ENCODE data around the gene RC3H2.

GRCh38 chr9:122923947-122924346 lies 18.8 kb upstream of the RC3H2 start:
- TF ChIP-seq, protein P1, sequence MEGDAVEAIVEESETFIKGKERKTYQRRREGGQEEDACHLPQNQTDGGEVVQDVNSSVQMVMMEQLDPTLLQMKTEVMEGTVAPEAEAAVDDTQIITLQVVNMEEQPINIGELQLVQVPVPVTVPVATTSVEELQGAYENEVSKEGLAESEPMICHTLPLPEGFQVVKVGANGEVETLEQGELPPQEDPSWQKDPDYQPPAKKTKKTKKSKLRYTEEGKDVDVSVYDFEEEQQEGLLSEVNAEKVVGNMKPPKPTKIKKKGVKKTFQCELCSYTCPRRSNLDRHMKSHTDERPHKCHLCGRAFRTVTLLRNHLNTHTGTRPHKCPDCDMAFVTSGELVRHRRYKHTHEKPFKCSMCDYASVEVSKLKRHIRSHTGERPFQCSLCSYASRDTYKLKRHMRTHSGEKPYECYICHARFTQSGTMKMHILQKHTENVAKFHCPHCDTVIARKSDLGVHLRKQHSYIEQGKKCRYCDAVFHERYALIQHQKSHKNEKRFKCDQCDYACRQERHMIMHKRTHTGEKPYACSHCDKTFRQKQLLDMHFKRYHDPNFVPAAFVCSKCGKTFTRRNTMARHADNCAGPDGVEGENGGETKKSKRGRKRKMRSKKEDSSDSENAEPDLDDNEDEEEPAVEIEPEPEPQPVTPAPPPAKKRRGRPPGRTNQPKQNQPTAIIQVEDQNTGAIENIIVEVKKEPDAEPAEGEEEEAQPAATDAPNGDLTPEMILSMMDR (IDR thresholded peaks at IDR 0.05), result no peak
- no peak for TF ChIP-seq POLR2A (IDR thresholded peaks at IDR 0.05)

All from adrenal gland (tissue), 5 donors.